ENCODE results near the gene NUDT9. TPM values are rescaled to one million over a fixed set of nuclear protein-coding genes. Genes with fewer than 3 reads are reported as not detected.
"Not testable (repeated sequence)": the region's sequence is repeated elsewhere in the genome, so short reads cannot be mapped to it uniquely, and the experiment has no call there.

The NUDT9 gene
- total RNA-seq, 1 experiment from 2014 or later = 17.6 TPM

GRCh38 chr4:87481377-87481776 lies 59.0 kb downstream of the NUDT9 start:
- no peak for DNase-seq (ENCODE audit: unreplicated experiment)
- no peaks in the 10 kb centered on the region for H3K9me3 Mint-ChIP-seq (ENCODE audit: unreplicated experiment)

GRCh38 chr4:87483247-87483646 lies 60.9 kb downstream of the NUDT9 start:
- H3K27me3 Mint-ChIP-seq (ENCODE audit: insufficient read depth, unreplicated experiment); H3K9me3 Mint-ChIP-seq (ENCODE audit: unreplicated experiment); H3K4me1 Mint-ChIP-seq (ENCODE audit: insufficient read depth, unreplicated experiment); H3K27ac Mint-ChIP-seq (ENCODE audit: low read depth, unreplicated experiment); DNase-seq (ENCODE audit: unreplicated experiment); H3K4me3 Mint-ChIP-seq (ENCODE audit: unreplicated experiment); BruUV-seq (replicated peaks); H3K36me3 Mint-ChIP-seq (ENCODE audit: insufficient read depth, unreplicated experiment); intact Hi-C loops (cut with micrococcal nuclease): not testable (repeated sequence)
- ChIA-PET CTCF (interaction anchor here (0.7 to 1.3 kb wide), 4 partner anchors 11 to 18 kb away, joined by 3 to 7 read pairs (median 3); no protein-coding TSS in a partner anchor), POLR2A (interaction anchor here (0.9 to 1.0 kb wide), 2 partner anchors 61 to 107 kb away, joined by 3 read pairs; partner anchors contain the start of gene NUDT9)

More at GRCh38 chr4:87481377-87481776, 59.0 kb downstream of the NUDT9 start:
- BruUV-seq (replicated peaks) = no TSS peak
- Mint-ChIP-seq H3K27ac (ENCODE audit: low read depth, unreplicated experiment) (no peak overlapping the region), H3K4me3 (ENCODE audit: unreplicated experiment) (no peak overlapping the region), H3K4me1 (ENCODE audit: insufficient read depth, unreplicated experiment) (no peaks in the 10 kb centered on the region), H3K36me3 (ENCODE audit: insufficient read depth, unreplicated experiment) (peaks cover 8% of the 10 kb centered on the region), H3K27me3 (ENCODE audit: insufficient read depth, unreplicated experiment) (no peaks in the 10 kb centered on the region)
- POLR2A ChIA-PET = interaction anchor here (1.5 kb wide), 1 partner anchor 9 kb away, joined by 4 read pairs; no protein-coding TSS in a partner anchor
- intact Hi-C loops (cut with micrococcal nuclease) = no loop called here
- CTCF ChIA-PET = interaction anchor here (0.6 to 1.9 kb wide), 3 partner anchors 20 to 361 kb away, joined by 3 to 6 read pairs (median 3); no protein-coding TSS in a partner anchor
- no peak for TF ChIP-seq CTCF (IDR thresholded peaks at IDR 0.05; ENCODE audit: unreplicated experiment)

- H3K36me3 Mint-ChIP-seq (ENCODE audit: insufficient read depth, unreplicated experiment); CTCF ChIA-PET; DNase-seq (ENCODE audit: unreplicated experiment); H3K9me3 Mint-ChIP-seq (ENCODE audit: unreplicated experiment); H3K27ac Mint-ChIP-seq (ENCODE audit: low read depth, unreplicated experiment); H3K27me3 Mint-ChIP-seq (ENCODE audit: insufficient read depth, unreplicated experiment); intact Hi-C loops (cut with micrococcal nuclease); H3K4me1 Mint-ChIP-seq (ENCODE audit: insufficient read depth, unreplicated experiment); POLR2A ChIA-PET; BruUV-seq (replicated peaks); H3K4me3 Mint-ChIP-seq (ENCODE audit: unreplicated experiment): not testable (repeated sequence)
These were observed 66.3 kb downstream of the NUDT9 start for GRCh38 chr4:87488666-87489065.

GRCh38 chr4:87489678-87490077 lies 67.3 kb downstream of the NUDT9 start:
- no peak overlapping the region for H3K27ac Mint-ChIP-seq (ENCODE audit: low read depth, unreplicated experiment)
- H3K4me1 Mint-ChIP-seq (ENCODE audit: insufficient read depth, unreplicated experiment) = no peaks in the 10 kb centered on the region
- no peak for TF ChIP-seq CTCF (IDR thresholded peaks at IDR 0.05; ENCODE audit: unreplicated experiment)
- intact Hi-C loops (cut with micrococcal nuclease) = no loop called here
- POLR2A ChIA-PET = interaction anchor here (0.7 kb wide), 1 partner anchor 11 kb away, joined by 5 read pairs; no protein-coding TSS in a partner anchor
- BruUV-seq (replicated peaks) = no TSS peak
- H3K36me3 Mint-ChIP-seq (ENCODE audit: insufficient read depth, unreplicated experiment) = peaks cover 4% of the 10 kb centered on the region
- H3K27me3 Mint-ChIP-seq (ENCODE audit: insufficient read depth, unreplicated experiment) = no peaks in the 10 kb centered on the region
- CTCF ChIA-PET = interaction anchor here (0.9 to 1.6 kb wide), 2 partner anchors 21 to 360 kb away, joined by 4 to 5 read pairs; no protein-coding TSS in a partner anchor
- peaks cover 6% of the 10 kb centered on the region for H3K9me3 Mint-ChIP-seq (ENCODE audit: unreplicated experiment)
- no peak overlapping the region for H3K4me3 Mint-ChIP-seq (ENCODE audit: unreplicated experiment)
- DNase-seq (ENCODE audit: unreplicated experiment) = no peak

- intact Hi-C loops (cut with micrococcal nuclease) = no loop called here
- CTCF ChIA-PET = interaction anchor here (1.6 kb wide), 1 partner anchor 359 kb away, joined by 5 read pairs; no protein-coding TSS in a partner anchor
- DNase-seq (ENCODE audit: unreplicated experiment) = no peak
These were observed 68.4 kb downstream of the NUDT9 start for GRCh38 chr4:87490664-87491369.

More at GRCh38 chr4:87490664-87491369, 68.4 kb downstream of the NUDT9 start:
- H3K9me3 Mint-ChIP-seq (ENCODE audit: unreplicated experiment) = peaks cover 6% of the 10 kb centered on the region
- no peak overlapping the region for H3K4me3 Mint-ChIP-seq (ENCODE audit: unreplicated experiment)
- H3K27ac Mint-ChIP-seq (ENCODE audit: low read depth, unreplicated experiment) = no peak overlapping the region
- POLR2A ChIA-PET = interaction anchor here (0.7 to 1.3 kb wide), 2 partner anchors 9 to 1428 kb away, joined by 3 to 4 read pairs; no protein-coding TSS in a partner anchor
- H3K4me1 Mint-ChIP-seq (ENCODE audit: insufficient read depth, unreplicated experiment) = no peaks in the 10 kb centered on the region
- BruUV-seq (replicated peaks) = no TSS peak
- peaks cover 3% of the 10 kb centered on the region for H3K36me3 Mint-ChIP-seq (ENCODE audit: insufficient read depth, unreplicated experiment)
- no peak for TF ChIP-seq CTCF (IDR thresholded peaks at IDR 0.05; ENCODE audit: unreplicated experiment)
- H3K27me3 Mint-ChIP-seq (ENCODE audit: insufficient read depth, unreplicated experiment) = no peaks in the 10 kb centered on the region
